Measurements from ENCODE around the gene FAM20A.

Gene FAM20A

GRCh38 chr17:68600931-68601564 lies at the start of gene FAM20A:
Gene FAM20A (minus strand): TSS chr17:68601367. CDS start chr17:68600666, 701 bp downstream.
- DNase-seq: no peak

- DNase-seq: no peak
These were observed 48.2 kb upstream of the FAM20A start for GRCh38 chr17:68649324-68649723.

GRCh38 chr17:68646626-68647526 lies 45.7 kb upstream of the FAM20A start:
- DNase-seq: no peak

- DNase-seq: no peak
These were observed 40.9 kb upstream of the FAM20A start for GRCh38 chr17:68642118-68642412.

- no peak for DNase-seq
These were observed 40.3 kb upstream of the FAM20A start for GRCh38 chr17:68641276-68642117.

GRCh38 chr17:68640242-68640989 lies 39.2 kb upstream of the FAM20A start:
- no peak for DNase-seq

GRCh38 chr17:68634345-68634876 lies 33.2 kb upstream of the FAM20A start:
- no peak for DNase-seq

- DNase-seq: no peak
These were observed 27.4 kb upstream of the FAM20A start for GRCh38 chr17:68628576-68628957.

GRCh38 chr17:68627956-68628575 lies 26.9 kb upstream of the FAM20A start:
- no peak for DNase-seq

- DNase-seq: no peak
These were observed 23.2 kb upstream of the FAM20A start for GRCh38 chr17:68624381-68624780.

- no peak for DNase-seq
These were observed 22.6 kb upstream of the FAM20A start for GRCh38 chr17:68623811-68624210.

- no peak for DNase-seq
These were observed 21.3 kb upstream of the FAM20A start for GRCh38 chr17:68622423-68622822.

- no peak for DNase-seq
These were observed 19.9 kb upstream of the FAM20A start for GRCh38 chr17:68621065-68621464.

GRCh38 chr17:68616334-68616733 lies 15.2 kb upstream of the FAM20A start:
- DNase-seq: no peak

- DNase-seq: no peak
These were observed 13.6 kb upstream of the FAM20A start for GRCh38 chr17:68614718-68615117.

GRCh38 chr17:68613739-68614298 lies 12.7 kb upstream of the FAM20A start:
- no peak for DNase-seq

GRCh38 chr17:68612923-68613292 lies 11.7 kb upstream of the FAM20A start:
- DNase-seq: no peak

GRCh38 chr17:68612209-68612922 lies 11.2 kb upstream of the FAM20A start:
- no peak for DNase-seq

GRCh38 chr17:68611353-68612208 lies 10.4 kb upstream of the FAM20A start:
- DNase-seq: no peak

- DNase-seq: no peak
These were observed 9.4 kb upstream of the FAM20A start for GRCh38 chr17:68610554-68610953.
